GDM1 (cell line): ENCODE data around the gene PRMT1.
A peak's percentile ranks its signal among the peaks of the same experiment; 100 is the strongest.
"Not testable (repeated sequence)": the region's sequence is repeated elsewhere in the genome, so short reads cannot be mapped to it uniquely, and the experiment has no call there.

Experiments
- DNase-seq: peaks from one replicate; lab custom pipeline; 2025; lab: John Stamatoyannopoulos, UW

Gene PRMT1

DNA sequence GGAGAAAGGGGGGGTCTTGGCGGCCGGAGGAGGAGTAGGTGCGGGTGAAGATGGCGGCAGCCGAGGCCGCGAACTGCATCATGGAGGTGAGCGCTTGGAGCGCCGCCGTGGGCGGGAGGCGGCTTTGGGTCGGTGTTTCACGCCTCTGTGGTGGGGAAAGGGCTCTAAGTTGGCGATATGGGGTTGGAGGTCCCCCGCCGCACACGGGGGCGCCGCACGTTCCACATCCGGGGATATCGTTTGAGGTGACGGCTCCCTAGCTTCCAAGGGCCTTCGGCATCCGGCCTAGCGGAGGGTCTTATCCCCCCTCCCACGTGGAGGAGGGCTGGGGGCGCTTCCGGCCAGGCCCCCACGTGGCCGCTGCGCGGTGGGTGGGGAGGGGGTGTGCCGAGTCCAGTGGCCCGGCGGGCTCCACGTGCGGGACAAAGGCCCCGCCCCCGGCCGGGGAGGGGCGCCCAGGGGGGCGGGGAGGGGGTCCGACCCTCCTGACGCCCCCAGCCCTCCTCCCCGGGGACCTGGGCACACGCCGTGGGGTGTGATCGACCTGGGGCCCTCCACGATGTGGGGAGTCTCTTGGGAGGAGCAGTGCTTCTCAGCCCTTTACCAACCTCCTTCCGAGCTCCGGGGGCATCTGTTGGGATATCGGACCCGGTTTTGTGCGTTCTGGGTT is at the start of gene PRMT1:
Gene PRMT1 (plus strand): TSS at position 41 of the 670 bp plus-strand sequence. CDS start 10 bp downstream, at position 51.
- no peak for DNase-seq

- no peak for DNase-seq
Measured at GRCh38 chr19:49629659-49630058, 47.4 kb upstream of the PRMT1 start.

DNA sequence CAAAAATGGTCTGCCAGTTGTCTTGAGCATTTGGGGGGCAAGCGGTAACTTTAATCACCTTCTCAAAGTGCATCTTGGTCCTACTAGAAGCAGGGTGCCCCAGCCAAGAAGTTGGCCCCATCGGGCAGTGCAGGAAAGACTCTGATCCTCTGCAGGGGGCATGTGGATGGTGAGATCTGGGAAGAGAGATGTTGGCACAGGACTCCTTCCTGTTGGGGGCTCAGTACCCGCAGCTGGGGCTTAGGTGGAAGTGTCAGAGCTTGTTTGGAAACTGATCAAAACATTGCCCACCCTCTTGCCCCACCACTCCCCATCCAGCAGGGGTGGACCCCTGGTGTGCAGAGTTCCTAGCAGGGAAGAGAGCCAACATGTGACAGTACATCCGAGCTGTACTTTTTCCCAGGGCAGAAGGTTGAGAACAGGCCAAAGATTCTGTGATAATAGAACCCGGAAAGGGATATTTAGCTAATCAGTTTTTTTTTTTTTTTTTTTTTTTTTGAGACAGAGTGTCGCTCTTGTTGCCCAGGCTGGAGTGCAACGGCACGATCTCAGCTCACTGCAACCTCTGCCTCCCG is 46.0 kb upstream of the PRMT1 start:
- no peak for DNase-seq

- DNase-seq = no peak
Measured at GRCh38 chr19:49631610-49632192, 45.4 kb upstream of the PRMT1 start.

DNA sequence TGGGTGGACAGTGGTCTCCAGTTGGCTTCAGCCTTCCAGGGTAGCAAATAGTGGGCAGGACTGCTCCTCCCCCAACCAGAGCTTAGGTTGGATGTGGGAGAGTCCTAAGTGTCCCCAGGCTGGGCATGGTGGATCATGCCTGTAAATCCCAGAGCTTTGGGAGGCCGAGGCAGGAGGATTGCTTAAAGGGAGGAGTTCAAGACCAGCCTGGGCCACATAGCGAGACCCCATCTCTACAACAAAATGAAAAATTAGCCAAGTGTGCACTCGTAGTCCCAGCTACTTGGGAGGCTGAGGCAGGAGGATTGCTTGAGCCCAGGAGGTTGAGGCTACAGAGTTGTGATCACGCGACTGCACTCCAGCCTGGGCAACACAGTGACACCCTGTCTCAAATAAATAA is 44.5 kb upstream of the PRMT1 start:
- no peak for DNase-seq

DNA sequence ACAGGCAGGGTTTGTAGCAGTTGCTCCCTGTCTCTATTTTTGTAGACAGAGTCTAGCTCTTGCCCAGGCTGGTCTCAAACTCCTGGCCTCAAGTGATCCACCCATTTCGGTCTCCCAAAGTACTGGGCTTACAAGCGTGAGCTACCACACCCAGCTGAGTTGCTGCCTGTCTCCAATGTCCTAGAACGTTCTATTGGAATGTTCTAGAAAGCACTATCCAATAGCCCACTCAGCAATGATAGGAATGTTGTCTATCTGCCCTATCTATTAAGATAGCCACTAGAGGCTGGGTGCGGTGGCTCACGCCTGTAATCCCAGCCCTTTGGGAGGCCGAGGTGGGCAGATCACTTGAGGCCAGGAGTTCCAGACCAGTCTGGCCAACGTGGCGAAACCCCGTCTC is 43.8 kb upstream of the PRMT1 start:
- not testable (repeated sequence) for DNase-seq

GRCh38 chr19:49635530-49636232 is 41.4 kb upstream of the PRMT1 start:
- no peak for DNase-seq

GRCh38 chr19:49636233-49636932 is 40.7 kb upstream of the PRMT1 start:
- DNase-seq = no peak

GRCh38 chr19:49637821-49638738 is 39.0 kb upstream of the PRMT1 start:
- no peak for DNase-seq

DNA sequence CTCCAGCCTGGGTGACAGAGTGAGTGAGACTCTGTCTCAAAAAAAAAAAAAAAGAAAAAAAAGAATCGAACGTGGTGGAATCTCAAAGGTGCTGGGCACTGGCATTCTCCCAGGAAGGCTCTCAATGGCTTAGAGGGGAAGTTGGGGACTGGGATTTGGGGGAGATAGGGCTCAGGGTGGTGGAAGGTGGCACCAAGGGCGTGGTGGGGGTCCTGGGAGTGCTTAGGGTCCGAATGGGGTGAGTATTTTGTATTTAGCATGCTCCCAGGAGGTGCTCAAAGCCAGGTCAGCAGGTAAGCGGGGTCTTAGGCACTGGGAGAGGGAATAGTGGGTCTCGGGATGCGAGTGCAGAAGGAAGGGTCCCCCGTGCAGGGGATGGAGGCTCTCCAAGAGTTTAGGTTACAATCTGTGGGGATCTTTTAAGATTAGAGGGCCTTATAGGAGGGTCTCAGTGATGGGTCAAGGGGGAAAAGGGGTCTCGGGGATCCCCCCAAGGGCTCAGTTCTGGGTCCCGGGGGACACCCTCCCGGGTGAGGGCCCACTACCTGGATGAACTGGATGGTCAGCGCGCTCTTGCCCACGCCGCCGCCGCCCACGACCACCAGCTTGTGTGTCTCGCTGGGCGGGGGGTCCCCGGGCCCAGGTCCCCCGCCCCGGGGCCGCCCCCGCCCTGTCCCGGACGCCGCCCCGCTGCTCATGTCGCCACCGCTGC is 37.5 kb upstream of the PRMT1 start:
- DNase-seq = no peak

DNA sequence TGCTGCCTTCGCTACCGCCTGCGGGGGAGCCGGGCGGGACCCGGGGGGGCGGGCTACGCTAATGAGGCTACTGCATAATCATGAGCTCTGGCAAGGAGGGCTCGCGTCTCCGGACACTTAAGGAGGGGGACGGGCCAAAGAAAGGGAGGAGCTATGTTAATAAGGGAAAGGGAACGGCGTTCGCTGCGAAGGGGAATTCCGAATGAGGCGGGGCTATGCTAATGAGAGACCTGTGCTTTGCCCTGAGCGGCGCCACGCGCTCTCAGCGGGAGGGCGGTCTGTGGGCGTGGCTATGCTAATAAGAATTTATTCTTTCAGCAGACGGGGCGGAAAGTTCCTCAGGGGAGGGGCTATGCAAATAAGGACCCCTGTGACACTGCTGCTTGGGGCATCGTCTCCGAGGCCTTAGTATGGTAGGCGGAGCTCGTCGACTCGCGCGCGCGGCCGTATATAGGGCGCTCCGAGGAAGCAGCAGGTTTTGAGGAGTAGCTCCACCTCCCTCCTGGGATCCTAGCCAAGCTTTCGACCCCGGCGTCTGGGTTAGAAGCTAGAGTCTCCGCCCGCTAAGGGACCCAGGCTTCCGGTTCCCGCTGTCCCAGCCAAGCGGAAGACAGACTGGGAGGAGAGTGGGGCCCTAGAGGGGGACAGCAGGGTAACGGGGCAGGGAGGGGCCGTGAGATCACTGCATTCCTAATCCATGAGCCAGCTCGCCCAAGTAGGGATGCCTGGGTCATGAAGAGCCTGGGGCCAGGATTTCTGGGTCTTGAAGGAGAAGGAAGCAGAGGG is 36.8 kb upstream of the PRMT1 start, which contains the start of gene RRAS:
Gene RRAS (minus strand): TSS at position 31 of the 786 bp plus-strand sequence. CDS start 45 bp downstream, outside the sequence.
- peak; percentile 100 for DNase-seq

- DNase-seq = peak; percentile 100
Measured at GRCh38 chr19:49641688-49642491, 35.2 kb upstream of the PRMT1 start, which contains the start of gene SCAF1. SCAF1 (plus strand) TSS chr19:49642209; CDS start chr19:49645027, 2,818 bp downstream.

DNA sequence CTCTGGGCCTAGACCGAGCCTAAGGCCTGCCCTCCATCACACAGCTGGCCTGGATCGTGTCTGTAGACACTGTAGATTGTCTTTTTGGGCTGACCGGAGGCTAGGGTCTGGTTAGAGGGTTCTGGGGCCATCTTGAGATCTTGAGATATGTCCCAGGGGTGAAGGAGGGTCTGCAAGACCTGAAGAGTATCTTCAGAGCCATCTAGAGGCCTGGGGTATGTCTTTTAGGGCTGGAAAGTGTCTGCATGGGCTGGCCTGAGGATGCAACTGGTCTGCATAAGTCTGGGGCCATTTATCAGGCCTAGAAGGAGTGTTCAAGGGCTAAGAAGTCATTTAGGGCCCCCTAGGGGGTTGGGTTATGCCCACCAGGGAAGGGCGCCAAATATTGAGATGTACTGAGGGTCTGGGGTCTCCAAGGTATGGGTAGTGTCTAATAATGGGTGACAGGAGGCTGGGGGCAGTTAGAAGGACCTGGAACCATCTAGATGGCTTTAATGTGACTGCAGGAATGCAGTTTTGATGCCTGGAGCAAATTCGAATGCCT is 34.5 kb upstream of the PRMT1 start:
- no peak for DNase-seq

- no peak for DNase-seq
Measured at GRCh38 chr19:49643466-49643865, 33.6 kb upstream of the PRMT1 start.

DNA sequence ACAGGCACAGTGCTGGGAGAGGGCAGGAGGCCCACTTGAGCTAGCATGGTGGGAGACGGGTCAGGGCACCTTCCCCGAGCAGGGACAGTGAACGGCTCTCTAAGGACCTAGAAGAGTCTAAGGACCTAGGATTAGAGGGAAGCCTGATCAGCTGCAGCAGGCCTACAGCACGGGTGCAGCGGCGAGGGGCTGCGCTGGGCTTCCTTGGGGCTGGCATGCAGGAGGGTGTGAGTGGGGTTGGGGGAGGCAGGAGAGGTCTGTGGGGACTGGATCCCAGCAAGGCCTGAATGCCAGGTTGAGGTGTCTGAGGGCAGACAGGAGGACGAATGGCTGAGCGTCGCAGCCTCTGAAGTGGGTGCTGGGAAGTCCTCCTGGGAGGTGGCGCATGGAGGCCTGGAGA is 31.5 kb upstream of the PRMT1 start:
- DNase-seq = no peak

DNA sequence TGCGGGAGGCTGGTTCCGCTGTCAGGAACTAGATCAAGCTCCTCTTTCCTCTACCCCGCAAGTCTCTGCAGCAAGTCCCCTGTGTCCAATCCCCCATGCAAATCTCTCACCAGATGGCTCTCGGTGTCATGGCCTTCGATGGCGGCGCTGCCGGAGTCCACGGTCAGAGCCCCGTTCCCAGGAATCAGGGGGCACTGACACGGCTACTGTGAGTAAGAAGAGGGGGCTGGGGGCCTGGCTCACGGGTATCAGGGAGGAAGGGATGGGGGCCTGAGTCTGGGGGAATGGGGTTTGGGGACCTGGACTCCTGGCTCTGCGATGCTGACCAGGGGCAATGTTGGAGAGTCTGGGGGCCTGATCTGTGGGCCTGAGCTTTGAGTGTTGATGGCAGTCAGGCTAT is 31.1 kb upstream of the PRMT1 start:
- no peak for DNase-seq

DNA sequence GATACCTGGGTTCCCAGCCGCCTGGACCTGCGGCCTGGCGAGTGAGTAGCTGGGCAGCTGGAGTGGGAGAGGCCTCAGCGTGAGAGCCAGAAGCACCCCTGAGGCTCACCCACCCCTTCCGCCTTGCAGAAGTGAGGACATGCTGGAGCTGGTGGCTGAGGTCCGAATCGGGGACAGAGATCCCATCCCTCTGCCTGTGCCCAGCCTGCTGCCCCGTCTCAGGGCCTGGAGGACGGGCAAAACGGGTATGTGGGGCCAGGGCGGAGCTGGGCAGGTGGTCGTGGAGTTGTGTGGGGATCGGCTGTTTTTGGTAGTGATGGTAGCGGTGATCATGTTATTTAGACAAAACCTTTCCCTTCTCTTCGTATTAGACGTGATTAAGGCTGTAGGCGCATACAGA is 30.5 kb upstream of the PRMT1 start:
- DNase-seq = no peak
